A673 (cell line): ENCODE measurements around the gene TMEM176A. TPM values are rescaled to one million over a fixed set of nuclear protein-coding genes. Genes with fewer than 3 reads are reported as not detected.

Source experiments
- BruUV-seq: library from RNA; stranded (reverse); fragments of 400-500 nt; replicated peaks from 2 replicates; lab custom pipeline; 2021; lab: Mats Ljungman, UMichigan
- CTCF ChIA-PET: fragments of 300-600 bp; sonication (Branson Sonifier 250); formaldehyde crosslinking; loops from one replicate; lab custom pipeline; 2022; ENCODE audit warnings: antibody characterized with exemption; lab: Charles Lee
- POLR2A ChIA-PET: fragments of 300-600 bp; sonication (Branson Sonifier 250); formaldehyde crosslinking; loops from one replicate; lab custom pipeline; 2022; ENCODE audit warnings: antibody characterized with exemption; ENCODE audit not compliant: low non-redundant PET; lab: Charles Lee
- DNase-seq: peaks from one replicate; pipeline ENCODE4 v3.0.0-alpha.2; 2015; ENCODE audit warnings: low spot score
- H3K27ac ChIP-seq: fragments of 200-600 bp; sonication (generic); 2 replicates; pipeline ENCODE4 v1.5.1; 2016; ENCODE audit warnings: mixed run types, low read depth, mild to moderate bottlenecking, mixed read lengths, antibody characterized with exemption, low read length; ENCODE audit not compliant: poor library complexity, severe bottlenecking
- H3K27me3 ChIP-seq: fragments of 200-600 bp; sonication (generic); replicated peaks from 2 replicates; pipeline ENCODE4 v1.6.1; 2017; ENCODE audit warnings: mixed run types, low read depth, mild to moderate bottlenecking, mixed read lengths, antibody characterized with exemption, low read length; ENCODE audit not compliant: insufficient read depth, poor library complexity
- H3K36me3 ChIP-seq: fragments of 200-600 bp; sonication (generic); 2 replicates; pipeline ENCODE4 v1.6.1; 2016; ENCODE audit warnings: mixed run types, mild to moderate bottlenecking, mixed read lengths, antibody characterized with exemption, low read length; ENCODE audit not compliant: insufficient read depth, poor library complexity, severe bottlenecking
- H3K4me1 ChIP-seq: fragments of 200-600 bp; sonication (generic); 2 replicates; pipeline ENCODE4 v1.6.1; 2017; ENCODE audit warnings: mixed run types, mild to moderate bottlenecking, mixed read lengths, antibody characterized with exemption, low read length; ENCODE audit not compliant: insufficient read depth, poor library complexity, severe bottlenecking
- H3K4me3 ChIP-seq: fragments of 200-600 bp; sonication (generic); 2 replicates; pipeline ENCODE4 v1.5.1; 2016; ENCODE audit warnings: low read depth, mixed run types, mild to moderate bottlenecking, mixed read lengths, low read length; ENCODE audit not compliant: poor library complexity, severe bottlenecking
- H3K9me3 ChIP-seq: fragments of 200-600 bp; sonication (generic); 2 replicates; pipeline ENCODE4 v1.6.1; 2016; ENCODE audit warnings: mixed run types, low read depth, mild to moderate bottlenecking, mixed read lengths, antibody characterized with exemption, low read length; ENCODE audit not compliant: poor library complexity, severe bottlenecking
- CTCF ChIP-seq: fragments of 300-800, 200-600 bp; sonication (generic); conservative IDR thresholded peaks from 2 replicates; pipeline ENCODE4 v1.5.1; 2017; ENCODE audit warnings: low read depth, mild to moderate bottlenecking, antibody characterized with exemption, low read length, moderate library complexity, mixed read lengths
- EZH2 ChIP-seq: fragments of 200-600 bp; sonication (generic); IDR thresholded peaks from 2 replicates; pipeline ENCODE4 v1.6.1; 2017; ENCODE audit warnings: borderline replicate concordance, low read depth, mild to moderate bottlenecking, mixed read lengths, antibody characterized with exemption, low read length; ENCODE audit not compliant: poor library complexity, severe bottlenecking
- intact Hi-C: fragments of 100-400 bp; cut with micrococcal nuclease; formaldehyde crosslinking; loops from one replicate; pipeline ENCODE4 v1.10.0; 2022; ENCODE audit not compliant: unreplicated experiment
- total RNA-seq: library from RNA; stranded (reverse); gene quantifications from 2 replicates; pipeline ENCODE4 v1.2.3, GENCODE V29; 2021

The TMEM176A gene
- total RNA-seq, 1 experiment from 2014 or later: 2.9 TPM

GRCh38 chr7:150818971-150819370 is 18.4 kb downstream of the TMEM176A start:
- Histone ChIP-seq H3K27me3 (no peaks in the 10 kb centered on the region), H3K4me1 (no peaks in the 10 kb centered on the region), H3K27ac (no peak overlapping the region), H3K9me3 (peaks cover 8% of the 10 kb centered on the region), H3K4me3 (no peak overlapping the region), H3K36me3 (no peaks in the 10 kb centered on the region)
- TF ChIP-seq EZH2: no peak
- TF ChIP-seq CTCF: no peak
- CTCF ChIA-PET: no interaction called here
- BruUV-seq: no TSS peak
- DNase-seq: no peak
- intact Hi-C loops: no loop called here
- POLR2A ChIA-PET: no interaction called here

DNA sequence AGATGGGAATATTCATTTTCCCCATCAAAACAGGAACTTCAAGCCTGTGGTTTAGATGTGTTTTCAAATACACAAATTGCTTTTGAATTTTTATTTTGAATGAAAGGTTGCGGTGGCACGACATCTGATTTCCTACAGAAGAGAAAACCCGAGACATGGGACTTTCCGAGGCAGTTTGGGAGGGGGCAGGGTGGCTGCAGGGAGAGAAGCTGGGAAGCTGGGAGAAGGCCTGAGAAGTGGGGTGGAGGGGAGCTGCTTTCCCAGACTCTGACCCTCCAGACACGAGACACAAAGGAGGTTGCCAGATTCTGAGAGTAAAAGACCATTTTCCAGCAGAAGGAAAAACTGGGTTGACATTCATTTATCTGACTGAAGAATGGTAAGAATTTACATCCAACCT is 19.6 kb downstream of the TMEM176A start:
- Histone ChIP-seq H3K4me1 (no peaks in the 10 kb centered on the region), H3K27me3 (no peaks in the 10 kb centered on the region), H3K9me3 (peaks cover 8% of the 10 kb centered on the region), H3K36me3 (no peaks in the 10 kb centered on the region), H3K4me3 (no peak overlapping the region), H3K27ac (no peak overlapping the region)
- CTCF ChIA-PET: no interaction called here
- no peak for TF ChIP-seq CTCF
- TF ChIP-seq EZH2: no peak
- intact Hi-C loops: no loop called here
- no peak for DNase-seq
- POLR2A ChIA-PET: no interaction called here
- BruUV-seq: no TSS peak

DNA sequence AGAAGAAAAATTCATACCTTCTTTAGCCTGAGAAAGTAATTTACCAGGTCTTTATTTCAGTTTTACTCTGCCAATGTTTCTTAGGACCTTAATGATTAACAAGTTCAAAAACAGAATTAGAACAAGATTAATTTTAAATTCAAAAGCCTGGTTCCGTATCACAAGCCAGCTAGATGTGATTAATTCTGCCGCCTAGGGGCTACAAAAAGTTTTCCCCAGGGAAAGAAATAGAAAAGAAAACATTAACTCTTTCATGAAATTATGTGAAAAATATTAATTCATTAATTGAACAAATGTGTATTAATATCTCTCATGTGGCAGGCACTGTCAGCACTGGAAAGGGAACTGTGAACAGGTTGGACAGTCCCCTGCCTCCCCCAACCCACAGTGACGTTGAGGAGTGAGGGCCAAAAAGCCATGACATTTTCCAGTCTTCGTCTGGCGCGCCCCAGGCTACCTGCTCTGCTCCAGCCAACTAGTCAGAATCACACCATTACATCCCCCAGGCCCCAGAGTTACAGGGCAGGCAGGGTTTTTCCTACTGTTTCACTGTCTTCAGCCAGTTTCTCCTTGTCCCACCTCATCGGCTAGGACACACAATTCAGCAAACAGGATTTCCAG is 20.1 kb downstream of the TMEM176A start:
- Histone ChIP-seq H3K27me3 (no peaks in the 10 kb centered on the region), H3K27ac (no peak overlapping the region), H3K9me3 (peaks cover 8% of the 10 kb centered on the region), H3K4me3 (no peak overlapping the region), H3K4me1 (no peaks in the 10 kb centered on the region), H3K36me3 (no peaks in the 10 kb centered on the region)
- TF ChIP-seq CTCF (no peak), EZH2 (no peak)
- DNase-seq: no peak
- POLR2A ChIA-PET: no interaction called here
- CTCF ChIA-PET: no interaction called here
- no TSS peak for BruUV-seq
- intact Hi-C loops: no loop called here
